Cardiac muscle cell (in vitro differentiated cells and primary cell): Measurements from ENCODE around the gene PODXL2. TPM values are rescaled to one million over a fixed set of nuclear protein-coding genes. Genes with fewer than 3 reads are reported as not detected.

ENCODE experiments used
- DNase-seq, 2 donors: peaks; one replicate each; pipeline versions ENCODE4 v3.0.0 to v3.0.0-alpha.2; 2010 to 2017; ENCODE audit warnings: low read depth in 1 of 2, low spot score in 1 of 2
- H3K27ac ChIP-seq: fragments of 200-600 bp; sonication (generic); 2 replicates; pipeline ENCODE4 v1.5.1; 2016
- H3K27me3 ChIP-seq: fragments of 200-600 bp; sonication (generic); 2 replicates; pipeline ENCODE4 v1.6.0; 2016; ENCODE audit warnings: control low read depth
- H3K36me3 ChIP-seq: fragments of 200-600 bp; sonication (generic); 2 replicates; pipeline ENCODE4 v1.5.1; 2016; ENCODE audit warnings: control low read depth
- H3K4me1 ChIP-seq: fragments of 200-600 bp; sonication (generic); 2 replicates; pipeline ENCODE4 v1.8.1; 2017; ENCODE audit warnings: low read depth, mild to moderate bottlenecking, mixed run types
- H3K4me3 ChIP-seq: fragments of 200-600 bp; sonication (generic); 2 replicates; pipeline ENCODE4 v1.5.1; 2016; ENCODE audit warnings: mild to moderate bottlenecking
- H3K9me3 ChIP-seq: fragments of 200-600 bp; sonication (generic); 2 replicates; pipeline ENCODE4 v1.5.1; 2017; ENCODE audit warnings: low read depth, mild to moderate bottlenecking, control low read depth
- polyA plus RNA-seq: library from polyadenylated mRNA; unstranded; fragments of >200 nt; fragmentation: Nextera tagmentation; extraction: Ambion mirVana; gene quantifications from 2 replicates; pipeline ENCODE4 v1.2.1, GENCODE V29; 2016
- total RNA-seq: library from RNA; depleted of rRNA; stranded (reverse); fragments of >200 nt; gene quantifications from 2 replicates; pipeline ENCODE4 v1.2.3, GENCODE V29; 2016
- TF ChIP-seq, protein P1 (sequence below): IDR thresholded peaks from 2 replicates; pipeline ENCODE4 v1.5.1; 2012; ENCODE audit warnings: low read depth, mild to moderate bottlenecking, low read length

PODXL2 gene
- total and polyA plus RNA-seq, 2 experiments from 2014 or later, result 16.0 to 24.9 TPM

DNA sequence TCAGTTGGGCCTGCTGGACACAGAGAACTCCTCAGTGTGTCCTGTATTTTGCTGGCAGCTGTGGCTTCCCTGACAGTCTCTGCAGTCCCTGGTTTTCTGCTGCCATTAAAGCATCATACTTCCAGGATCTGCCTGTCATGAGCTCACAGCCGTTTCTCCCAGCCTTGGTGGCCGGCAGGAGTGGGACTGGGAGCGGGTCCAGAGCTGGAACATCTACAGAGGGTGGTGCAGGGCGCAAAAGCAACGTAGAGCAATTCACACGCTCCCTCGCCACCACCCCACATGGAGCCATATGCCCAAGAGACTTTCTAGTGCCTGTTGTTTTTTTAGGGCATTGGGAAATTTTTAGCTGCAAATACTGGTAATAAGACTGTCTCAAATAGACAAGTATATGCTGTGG is 77.3 kb downstream of the PODXL2 start:
- Histone ChIP-seq H3K27me3 (no peaks in the 10 kb centered on the region), H3K9me3 (no peaks in the 10 kb centered on the region), H3K36me3 (no peaks in the 10 kb centered on the region), H3K4me1 (peaks cover 13% of the 10 kb centered on the region), H3K4me3 (no peak overlapping the region), H3K27ac (no peak overlapping the region)
- DNase-seq, result no peak
- TF ChIP-seq, protein P1, sequence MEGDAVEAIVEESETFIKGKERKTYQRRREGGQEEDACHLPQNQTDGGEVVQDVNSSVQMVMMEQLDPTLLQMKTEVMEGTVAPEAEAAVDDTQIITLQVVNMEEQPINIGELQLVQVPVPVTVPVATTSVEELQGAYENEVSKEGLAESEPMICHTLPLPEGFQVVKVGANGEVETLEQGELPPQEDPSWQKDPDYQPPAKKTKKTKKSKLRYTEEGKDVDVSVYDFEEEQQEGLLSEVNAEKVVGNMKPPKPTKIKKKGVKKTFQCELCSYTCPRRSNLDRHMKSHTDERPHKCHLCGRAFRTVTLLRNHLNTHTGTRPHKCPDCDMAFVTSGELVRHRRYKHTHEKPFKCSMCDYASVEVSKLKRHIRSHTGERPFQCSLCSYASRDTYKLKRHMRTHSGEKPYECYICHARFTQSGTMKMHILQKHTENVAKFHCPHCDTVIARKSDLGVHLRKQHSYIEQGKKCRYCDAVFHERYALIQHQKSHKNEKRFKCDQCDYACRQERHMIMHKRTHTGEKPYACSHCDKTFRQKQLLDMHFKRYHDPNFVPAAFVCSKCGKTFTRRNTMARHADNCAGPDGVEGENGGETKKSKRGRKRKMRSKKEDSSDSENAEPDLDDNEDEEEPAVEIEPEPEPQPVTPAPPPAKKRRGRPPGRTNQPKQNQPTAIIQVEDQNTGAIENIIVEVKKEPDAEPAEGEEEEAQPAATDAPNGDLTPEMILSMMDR, result no peak

DNA sequence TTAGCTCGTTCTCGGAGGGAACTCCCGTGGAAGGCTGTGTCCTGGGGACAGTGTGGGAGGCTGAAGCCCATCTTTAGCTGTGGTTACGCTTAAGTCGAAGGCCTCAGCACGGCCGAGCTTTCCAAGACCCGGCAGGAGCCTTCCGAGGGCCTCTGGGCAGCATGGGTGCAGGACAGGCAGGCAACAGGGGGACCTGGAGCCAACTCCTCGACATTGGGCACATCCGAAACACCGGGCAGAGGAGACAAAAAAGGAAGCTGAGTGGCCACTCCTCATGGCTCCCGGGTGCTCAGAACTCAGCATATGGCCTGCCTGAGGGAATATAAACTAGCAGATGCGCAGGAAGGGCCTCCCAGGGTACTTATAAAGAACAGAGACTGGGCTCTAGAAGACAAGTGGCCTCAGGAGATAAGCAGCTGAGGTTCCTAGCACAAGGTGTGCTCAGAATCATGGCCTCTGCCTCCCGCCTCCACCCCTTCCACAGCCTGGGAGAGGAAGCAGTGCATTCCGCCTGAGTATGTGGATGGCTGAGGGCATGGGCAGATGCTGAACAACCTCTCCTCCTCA is 77.9 kb downstream of the PODXL2 start:
- no peaks in the 10 kb centered on the region for H3K27me3 ChIP-seq
- no peak for DNase-seq
- H3K4me3 ChIP-seq, result no peak overlapping the region
- TF ChIP-seq, protein P1, result no peak
- no peaks in the 10 kb centered on the region for H3K9me3 ChIP-seq
- no peak overlapping the region for H3K27ac ChIP-seq
- no peaks in the 10 kb centered on the region for H3K36me3 ChIP-seq
- H3K4me1 ChIP-seq, result peaks cover 13% of the 10 kb centered on the region

DNA sequence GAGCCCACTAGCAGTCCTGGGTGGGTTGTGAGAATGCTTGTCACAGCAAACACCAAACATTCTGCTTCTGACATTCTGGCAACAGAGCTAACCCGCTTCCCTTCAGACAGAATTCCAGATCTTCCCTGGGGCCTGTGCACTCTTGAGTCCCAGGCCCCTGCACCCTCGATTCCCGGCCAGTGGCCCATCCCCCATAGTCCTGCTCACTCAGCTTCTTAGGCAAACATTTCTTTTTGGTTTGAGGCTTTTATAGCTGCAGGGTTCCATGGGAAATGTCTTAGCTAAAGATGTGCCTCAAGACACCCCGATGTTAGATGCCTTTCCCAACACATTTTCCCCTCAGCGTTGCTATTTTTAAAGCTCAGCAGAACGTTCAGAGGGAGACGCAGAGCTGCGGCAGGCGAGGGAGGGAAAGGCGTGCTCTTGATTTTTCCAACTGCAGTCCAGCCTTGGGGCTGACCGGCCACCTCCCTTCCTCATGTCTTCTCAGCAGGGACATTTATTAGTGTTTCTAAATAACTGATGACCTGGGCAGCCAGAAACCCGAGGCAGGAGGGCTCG is 78.9 kb downstream of the PODXL2 start:
- Histone ChIP-seq H3K27ac (no peak overlapping the region), H3K36me3 (no peaks in the 10 kb centered on the region), H3K9me3 (no peaks in the 10 kb centered on the region), H3K4me3 (no peak overlapping the region), H3K4me1 (peaks cover 13% of the 10 kb centered on the region), H3K27me3 (no peaks in the 10 kb centered on the region)
- DNase-seq, result no peak
- TF ChIP-seq, protein P1, result no peak

DNA sequence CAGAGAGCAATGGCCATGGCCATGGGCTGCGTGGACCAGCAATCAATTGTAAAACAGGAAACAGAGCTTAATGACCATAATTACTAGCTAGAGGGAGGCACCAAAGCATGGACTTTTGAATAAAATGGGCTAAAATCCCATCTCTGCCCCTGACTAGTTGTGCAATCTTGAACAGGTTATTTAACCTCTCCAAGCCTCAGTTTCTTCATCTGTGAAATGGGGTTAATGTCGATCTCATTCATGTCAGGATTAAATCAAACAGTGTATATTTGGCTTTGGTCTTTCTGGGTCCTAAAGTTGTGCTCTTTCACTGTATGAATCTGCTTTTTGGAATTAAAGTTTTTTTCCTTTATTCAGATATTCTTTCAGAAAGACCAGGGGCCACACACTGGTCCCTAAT is 79.9 kb downstream of the PODXL2 start:
- H3K4me1 ChIP-seq, result peaks cover 13% of the 10 kb centered on the region
- H3K27me3 ChIP-seq, result no peaks in the 10 kb centered on the region
- no peak overlapping the region for H3K27ac ChIP-seq

DNA sequence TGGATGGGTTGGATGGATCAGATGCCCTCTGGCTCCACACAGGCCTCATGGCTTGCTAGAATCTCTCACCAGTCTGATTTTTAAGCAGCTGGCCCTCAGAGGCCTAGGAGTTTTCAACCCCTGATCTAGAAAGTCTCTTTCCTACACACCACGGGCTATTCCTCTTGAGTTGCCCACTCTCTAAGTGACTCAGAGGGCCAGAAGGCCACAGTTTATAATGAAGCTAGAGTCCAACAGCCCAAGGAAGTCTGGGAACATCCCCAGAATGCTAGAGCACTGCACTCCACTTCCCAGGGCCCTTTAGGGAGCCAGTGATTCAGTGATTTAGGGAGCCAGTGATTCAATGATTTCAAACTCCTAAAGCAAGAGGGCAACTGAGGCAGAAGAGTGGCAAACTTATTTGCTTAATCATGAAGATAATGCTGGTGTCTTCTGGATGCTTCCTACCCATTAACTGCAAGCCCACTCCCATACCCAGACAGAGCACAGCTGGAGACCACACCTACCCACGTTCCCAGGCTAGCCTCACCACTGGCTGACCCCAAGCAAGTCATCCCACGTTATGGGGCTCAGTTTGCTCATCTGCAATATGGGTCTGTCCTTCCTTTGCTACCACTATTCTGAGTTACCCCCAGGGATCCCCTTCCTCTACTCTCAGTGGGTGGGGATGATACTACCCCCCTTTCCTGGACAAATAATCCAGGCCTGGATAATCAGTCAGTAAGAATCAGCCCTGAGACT is 80.5 kb downstream of the PODXL2 start:
- H3K27ac ChIP-seq, result no peak overlapping the region
- no peaks in the 10 kb centered on the region for H3K9me3 ChIP-seq
- TF ChIP-seq, protein P1, result no peak
- H3K4me3 ChIP-seq, result no peak overlapping the region
- H3K4me1 ChIP-seq, result peaks cover 13% of the 10 kb centered on the region
- no peak for DNase-seq
- H3K27me3 ChIP-seq, result no peaks in the 10 kb centered on the region
- H3K36me3 ChIP-seq, result no peaks in the 10 kb centered on the region

More for the DNA sequence above, 79.9 kb downstream of the PODXL2 start:
- Histone ChIP-seq H3K4me3 (no peak overlapping the region), H3K9me3 (no peaks in the 10 kb centered on the region), H3K36me3 (no peaks in the 10 kb centered on the region)
- TF ChIP-seq, protein P1, result no peak
- no peak for DNase-seq
